IPS-18c (cell line): ENCODE results near the gene INPP4B.

Experiments
- H3K4me3 ChIP-seq: 2 replicates; pipeline ENCODE4 v1.7.0; 2013; ENCODE audit warnings: low read depth, mild to moderate bottlenecking, low read length, moderate library complexity; ENCODE audit not compliant: insufficient read depth
- H3K9me3 ChIP-seq: one replicate; pipeline ENCODE4 v1.6.1; 2013; ENCODE audit warnings: mild to moderate bottlenecking, low read length, moderate library complexity; ENCODE audit not compliant: control insufficient read depth, insufficient read depth

INPP4B gene

GRCh38 chr4:142316025-142316424 lies 530.1 kb downstream of the INPP4B start:
- Histone ChIP-seq H3K4me3 (no peak overlapping the region), H3K9me3 (no peaks in the 10 kb centered on the region)

- Histone ChIP-seq H3K4me3 (no peak overlapping the region), H3K9me3 (no peaks in the 10 kb centered on the region)
Measured at GRCh38 chr4:142314686-142315085, 531.4 kb downstream of the INPP4B start.

- no peak overlapping the region for H3K4me3 ChIP-seq
Measured at GRCh38 chr4:142314247-142314646, 531.9 kb downstream of the INPP4B start.

GRCh38 chr4:142312391-142312790 lies 533.7 kb downstream of the INPP4B start:
- H3K4me3 ChIP-seq = no peak overlapping the region
- H3K9me3 ChIP-seq = no peaks in the 10 kb centered on the region

More at GRCh38 chr4:142314247-142314646, 531.9 kb downstream of the INPP4B start:
- no peaks in the 10 kb centered on the region for H3K9me3 ChIP-seq

- Histone ChIP-seq H3K9me3 (no peaks in the 10 kb centered on the region), H3K4me3 (no peak overlapping the region)
Measured at GRCh38 chr4:142311916-142312315, 534.2 kb downstream of the INPP4B start.

- H3K9me3 ChIP-seq = no peaks in the 10 kb centered on the region
- no peak overlapping the region for H3K4me3 ChIP-seq
Measured at GRCh38 chr4:142309772-142310171, 536.3 kb downstream of the INPP4B start.

GRCh38 chr4:142307857-142308256 lies 538.2 kb downstream of the INPP4B start:
- no peaks in the 10 kb centered on the region for H3K9me3 ChIP-seq

GRCh38 chr4:142297313-142297712 lies 548.8 kb downstream of the INPP4B start:
- H3K9me3 ChIP-seq = no peaks in the 10 kb centered on the region
- no peak overlapping the region for H3K4me3 ChIP-seq

More at GRCh38 chr4:142307857-142308256, 538.2 kb downstream of the INPP4B start:
- no peak overlapping the region for H3K4me3 ChIP-seq

GRCh38 chr4:142293536-142293935 lies 552.6 kb downstream of the INPP4B start:
- Histone ChIP-seq H3K4me3 (no peak overlapping the region), H3K9me3 (no peaks in the 10 kb centered on the region)

GRCh38 chr4:142292231-142292630 lies 553.9 kb downstream of the INPP4B start:
- H3K4me3 ChIP-seq = no peak overlapping the region
- no peaks in the 10 kb centered on the region for H3K9me3 ChIP-seq

GRCh38 chr4:142291299-142292050 lies 554.6 kb downstream of the INPP4B start:
- no peaks in the 10 kb centered on the region for H3K9me3 ChIP-seq

GRCh38 chr4:142287371-142287770 lies 558.7 kb downstream of the INPP4B start:
- Histone ChIP-seq H3K4me3 (no peak overlapping the region), H3K9me3 (no peaks in the 10 kb centered on the region)

More at GRCh38 chr4:142291299-142292050, 554.6 kb downstream of the INPP4B start:
- no peak overlapping the region for H3K4me3 ChIP-seq

GRCh38 chr4:142285222-142285583 lies 560.9 kb downstream of the INPP4B start:
- Histone ChIP-seq H3K9me3 (no peaks in the 10 kb centered on the region), H3K4me3 (no peak overlapping the region)

GRCh38 chr4:142284402-142285221 lies 561.5 kb downstream of the INPP4B start:
- Histone ChIP-seq H3K4me3 (no peak overlapping the region), H3K9me3 (no peaks in the 10 kb centered on the region)

GRCh38 chr4:142282870-142283431 lies 563.1 kb downstream of the INPP4B start:
- Histone ChIP-seq H3K9me3 (no peaks in the 10 kb centered on the region), H3K4me3 (no peak overlapping the region)

GRCh38 chr4:142281999-142282398 lies 564.1 kb downstream of the INPP4B start:
- Histone ChIP-seq H3K9me3 (no peaks in the 10 kb centered on the region), H3K4me3 (no peak overlapping the region)

GRCh38 chr4:142278663-142279062 lies 567.4 kb downstream of the INPP4B start:
- Histone ChIP-seq H3K4me3 (no peak overlapping the region), H3K9me3 (no peaks in the 10 kb centered on the region)

- Histone ChIP-seq H3K4me3 (no peak overlapping the region), H3K9me3 (no peaks in the 10 kb centered on the region)
Measured at GRCh38 chr4:142278171-142278570, 567.9 kb downstream of the INPP4B start.
